ENCODE results near the gene RASSF9.
A peak's percentile ranks its signal among the peaks of the same experiment; 100 is the strongest.

Gene RASSF9

DNA sequence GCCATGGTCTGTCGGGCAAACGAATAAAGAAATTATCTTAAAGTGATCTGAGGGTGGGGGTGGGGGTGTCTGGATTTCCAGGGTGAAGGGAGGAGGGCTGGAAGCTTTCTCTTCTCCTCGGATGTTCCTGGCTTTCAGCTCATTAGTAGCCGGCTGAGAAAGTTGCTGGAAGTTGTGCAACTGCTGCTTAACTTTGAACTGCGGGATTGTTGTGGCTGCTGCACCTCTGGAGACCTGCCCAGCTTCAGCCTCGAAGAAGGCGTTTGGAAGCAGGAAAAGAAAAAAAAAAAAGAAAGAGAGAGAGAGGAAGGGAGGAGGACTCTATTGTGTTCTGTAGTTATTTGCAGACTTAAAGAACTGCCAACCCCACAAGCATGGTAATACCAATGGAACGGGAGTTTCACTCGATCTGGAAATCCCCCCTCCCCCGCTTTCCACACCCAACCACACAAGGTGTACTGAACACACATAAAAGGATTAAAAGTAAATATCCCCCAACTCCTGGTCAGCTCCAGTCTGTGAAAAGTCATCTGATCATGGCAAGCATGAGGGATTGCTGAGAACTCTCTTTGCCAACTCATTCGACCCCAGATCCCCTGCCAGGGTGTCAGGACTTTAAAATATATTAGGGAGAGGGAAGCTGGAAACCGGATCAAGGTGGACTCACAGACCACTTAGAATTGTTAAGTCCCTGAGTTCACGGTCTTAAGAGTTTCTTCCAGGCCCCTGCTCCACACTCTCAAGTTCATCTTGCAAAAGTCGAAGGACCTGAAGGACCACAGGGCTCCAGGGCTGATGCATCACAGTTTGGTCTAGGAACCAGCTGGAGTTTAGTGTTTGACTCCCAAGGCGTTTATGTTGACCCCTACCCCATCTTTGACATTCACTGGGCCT, at the start of gene RASSF9:
RASSF9 (minus strand) TSS at position 213 of the 894 bp plus-strand sequence; CDS start at position 5, 208 bp downstream.
- DNase-seq (ENCODE audit: extremely low spot score): no peak
- ChIA-PET CTCF (interaction anchor here (0.6 kb wide), 1 partner anchor 78 kb away, joined by 3 read pairs; no protein-coding TSS in a partner anchor), POLR2A (no interaction called here)
- no peak for TF ChIP-seq TARDBP (IDR thresholded peaks at IDR 0.05)
- TF ChIP-seq, protein P1, sequence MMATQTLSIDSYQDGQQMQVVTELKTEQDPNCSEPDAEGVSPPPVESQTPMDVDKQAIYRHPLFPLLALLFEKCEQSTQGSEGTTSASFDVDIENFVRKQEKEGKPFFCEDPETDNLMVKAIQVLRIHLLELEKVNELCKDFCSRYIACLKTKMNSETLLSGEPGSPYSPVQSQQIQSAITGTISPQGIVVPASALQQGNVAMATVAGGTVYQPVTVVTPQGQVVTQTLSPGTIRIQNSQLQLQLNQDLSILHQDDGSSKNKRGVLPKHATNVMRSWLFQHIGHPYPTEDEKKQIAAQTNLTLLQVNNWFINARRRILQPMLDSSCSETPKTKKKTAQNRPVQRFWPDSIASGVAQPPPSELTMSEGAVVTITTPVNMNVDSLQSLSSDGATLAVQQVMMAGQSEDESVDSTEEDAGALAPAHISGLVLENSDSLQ (IDR thresholded peaks at IDR 0.05): no peak
- no peak for TF ChIP-seq FOXA1 (IDR thresholded peaks at IDR 0.05)
- TF ChIP-seq HDGF (IDR thresholded peaks at IDR 0.05; ENCODE audit: borderline replicate concordance): no peak
- TF ChIP-seq SUZ12 (IDR thresholded peaks at IDR 0.05): no peak
- no peak for TF ChIP-seq L3MBTL2 (conservative IDR thresholded peaks at IDR 0.05)
- TF ChIP-seq ARNT (IDR thresholded peaks at IDR 0.05): no peak
- no peak for TF ChIP-seq SP1 (IDR thresholded peaks at IDR 0.05)

DNA sequence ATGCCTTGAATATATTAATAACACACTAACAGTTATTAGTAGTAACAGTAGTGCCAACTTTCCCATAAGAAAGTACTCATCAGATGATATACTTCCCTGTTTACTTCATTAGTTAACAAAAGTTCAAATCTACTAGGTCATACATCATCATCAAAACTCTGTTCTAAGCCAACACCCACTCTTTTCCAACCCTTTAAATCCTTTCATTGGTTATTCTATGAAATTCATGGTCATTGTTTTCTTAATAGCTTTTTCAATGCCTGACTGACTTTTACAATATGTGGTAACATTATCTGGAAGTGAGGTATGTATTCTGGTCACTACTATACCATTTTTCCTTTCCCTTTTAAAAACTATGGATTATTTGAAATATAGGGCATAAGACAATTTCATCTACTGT, 47.6 kb upstream of the RASSF9 start:
- CTCF ChIA-PET: no interaction called here
- no peak for DNase-seq (ENCODE audit: extremely low spot score)
- TF ChIP-seq FOXM1 (IDR thresholded peaks at IDR 0.05; ENCODE audit: borderline replicate concordance): no peak
- no peak for TF ChIP-seq SP1 (IDR thresholded peaks at IDR 0.05)
- TF ChIP-seq ELF4 (IDR thresholded peaks at IDR 0.05): no peak
- no peak for TF ChIP-seq SUZ12 (IDR thresholded peaks at IDR 0.05)
- POLR2A ChIA-PET: no interaction called here

DNA sequence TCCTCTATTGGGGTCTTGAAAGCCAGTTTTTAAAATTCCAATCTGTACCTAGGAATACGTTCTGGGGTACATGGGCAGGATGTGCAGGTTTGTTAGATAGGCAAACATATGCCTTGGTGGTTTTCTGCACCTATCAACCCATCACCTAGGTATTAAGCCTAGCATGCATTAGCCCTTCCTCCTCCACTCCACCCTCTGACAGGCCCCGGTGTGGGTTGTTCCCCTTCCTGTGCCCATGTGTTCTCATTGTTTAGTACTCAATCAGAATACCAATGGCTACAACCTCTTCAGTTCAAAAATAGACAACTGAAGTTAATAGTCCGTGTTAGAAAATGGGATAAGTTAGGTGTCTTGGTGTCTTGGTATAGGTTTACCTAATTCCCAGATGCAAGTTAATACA, 41.2 kb upstream of the RASSF9 start:
- no peak for DNase-seq (ENCODE audit: extremely low spot score)
- TF ChIP-seq NFRKB (IDR thresholded peaks at IDR 0.05): no peak
- TF ChIP-seq ZNF384 (IDR thresholded peaks at IDR 0.05): no peak
- TF ChIP-seq FOXK2 (IDR thresholded peaks at IDR 0.05): no peak
- no peak for TF ChIP-seq LEF1 (IDR thresholded peaks at IDR 0.05; ENCODE audit: borderline replicate concordance)
- no peak for TF ChIP-seq ARNT (IDR thresholded peaks at IDR 0.05)
- TF ChIP-seq SUZ12 (IDR thresholded peaks at IDR 0.05): no peak
- POLR2A ChIA-PET: no interaction called here
- CTCF ChIA-PET: no interaction called here

DNA sequence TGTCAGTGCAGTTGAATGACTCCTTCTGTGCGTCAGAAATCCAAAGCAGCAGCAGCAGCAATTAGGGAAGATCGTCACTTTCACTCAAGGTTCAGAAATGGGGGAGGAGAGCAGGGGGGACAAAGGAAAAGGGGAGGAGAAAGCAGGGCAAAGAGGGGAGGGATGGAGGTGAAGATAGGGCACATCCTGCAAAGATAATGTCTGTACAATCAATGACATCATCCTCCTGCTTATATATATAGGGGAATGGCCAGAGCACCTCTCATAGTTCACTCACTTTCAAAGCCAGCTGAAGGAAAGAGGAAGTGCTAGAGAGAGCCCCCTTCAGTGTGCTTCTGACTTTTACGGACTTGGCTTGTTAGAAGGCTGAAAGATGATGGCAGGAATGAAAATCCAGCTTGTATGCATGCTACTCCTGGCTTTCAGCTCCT, 37.8 kb upstream of the RASSF9 start, which contains the start of gene NTS:
NTS (plus strand) TSS at position 265 of the 431 bp plus-strand sequence; CDS start at position 374, 109 bp downstream.
- ChIA-PET CTCF (no interaction called here), POLR2A (no interaction called here)
- TF ChIP-seq FOXA1 (IDR thresholded peaks at IDR 0.05) (no peak), NFRKB (IDR thresholded peaks at IDR 0.05) (no peak), SUZ12 (IDR thresholded peaks at IDR 0.05) (no peak), FOXK2 (IDR thresholded peaks at IDR 0.05) (no peak), FOXM1 (IDR thresholded peaks at IDR 0.05; ENCODE audit: borderline replicate concordance) (no peak)
- no peak for DNase-seq (ENCODE audit: extremely low spot score)

DNA sequence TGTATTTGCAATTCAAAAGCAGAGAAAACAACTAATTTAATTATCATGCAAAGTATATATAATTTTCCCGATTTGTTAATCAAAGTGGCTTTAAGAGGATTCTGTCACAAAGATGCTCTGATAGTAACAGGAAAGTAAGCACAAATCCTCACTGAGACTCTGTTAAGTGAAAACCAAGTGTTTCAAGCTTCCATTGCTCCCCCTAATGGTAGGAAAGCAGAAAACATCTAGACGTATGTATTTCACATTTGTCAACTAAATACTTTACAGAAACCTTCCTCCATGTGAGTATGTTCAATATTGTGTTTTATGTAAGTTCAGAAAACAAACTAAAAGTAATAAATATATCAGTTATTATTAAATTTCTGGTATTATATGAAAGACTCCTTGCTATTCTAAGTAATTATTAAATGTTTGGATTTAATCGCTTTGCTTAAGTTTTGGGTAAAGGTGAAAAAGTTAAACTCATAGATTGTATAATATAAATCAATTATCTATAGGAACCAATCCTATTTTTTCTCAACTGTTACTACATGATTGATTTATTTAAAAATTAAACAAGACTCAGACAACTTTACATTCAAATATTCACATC, 36.4 kb upstream of the RASSF9 start:
- POLR2A ChIA-PET: no interaction called here
- TF ChIP-seq SP1 (IDR thresholded peaks at IDR 0.05) (no peak), L3MBTL2 (conservative IDR thresholded peaks at IDR 0.05) (no peak), HDGF (IDR thresholded peaks at IDR 0.05; ENCODE audit: borderline replicate concordance) (no peak), NFRKB (IDR thresholded peaks at IDR 0.05) (no peak), LEF1 (IDR thresholded peaks at IDR 0.05; ENCODE audit: borderline replicate concordance) (no peak), FOXM1 (IDR thresholded peaks at IDR 0.05; ENCODE audit: borderline replicate concordance) (no peak), SUZ12 (IDR thresholded peaks at IDR 0.05) (no peak), BHLHE40 (IDR thresholded peaks at IDR 0.05; ENCODE audit: borderline replicate concordance) (no peak), TARDBP (IDR thresholded peaks at IDR 0.05) (no peak), ZNF384 (IDR thresholded peaks at IDR 0.05) (no peak), FOXK2 (IDR thresholded peaks at IDR 0.05) (no peak), ARNT (IDR thresholded peaks at IDR 0.05) (no peak), CTBP1 (IDR thresholded peaks at IDR 0.05; ENCODE audit: borderline replicate concordance) (no peak), FOXA1 (IDR thresholded peaks at IDR 0.05) (no peak), ELF4 (IDR thresholded peaks at IDR 0.05) (no peak)
- TF ChIP-seq, protein P1 (IDR thresholded peaks at IDR 0.05): no peak
- CTCF ChIA-PET: interaction anchor here (1.3 kb wide), 1 partner anchor 31 kb away, joined by 4 read pairs; no protein-coding TSS in a partner anchor
- DNase-seq (ENCODE audit: extremely low spot score): peak; percentile 29

DNA sequence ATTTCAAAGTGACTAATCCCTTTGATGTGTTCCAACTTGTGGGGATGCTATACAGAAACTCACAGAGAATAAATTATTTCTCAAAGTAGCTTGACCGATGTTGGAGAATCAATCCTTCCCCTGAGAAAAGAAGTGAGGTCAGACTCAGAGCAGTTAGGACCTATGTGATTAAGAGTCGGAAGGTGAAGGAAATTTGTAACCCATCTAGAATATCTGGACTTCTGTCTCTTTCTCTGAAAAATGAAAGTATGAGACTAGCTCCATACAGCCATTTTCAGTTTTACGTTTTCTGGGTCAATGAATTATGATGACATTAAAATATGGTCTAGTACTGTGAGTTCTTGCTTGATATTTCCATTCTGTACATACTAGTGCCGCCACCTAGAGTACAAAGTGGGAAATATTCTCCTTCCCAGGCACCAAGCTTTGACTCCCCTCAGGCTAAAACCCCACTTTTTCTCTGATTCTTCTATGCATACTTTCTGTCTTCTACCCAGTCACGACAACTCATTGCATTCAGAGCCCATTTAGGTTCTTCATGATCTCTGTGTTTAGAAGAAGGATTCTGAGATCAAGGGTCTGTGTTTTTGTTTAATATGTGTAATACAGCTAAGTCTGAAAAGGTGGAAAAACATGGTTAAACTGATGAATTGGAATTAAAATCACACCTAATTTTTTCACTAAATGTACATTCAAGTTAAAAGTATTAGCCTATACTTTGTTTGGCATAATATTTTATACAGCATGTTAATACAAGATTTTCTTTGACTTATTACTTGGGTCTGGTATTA, 31.0 kb upstream of the RASSF9 start:
- no peak for TF ChIP-seq SP1 (IDR thresholded peaks at IDR 0.05)
- TF ChIP-seq ELF4 (IDR thresholded peaks at IDR 0.05): no peak
- TF ChIP-seq FOXK2 (IDR thresholded peaks at IDR 0.05): no peak
- TF ChIP-seq, protein P1 (IDR thresholded peaks at IDR 0.05): peak; percentile 42
- ChIA-PET CTCF (interaction anchor here (0.6 to 1.9 kb wide), 13 partner anchors 8 to 607 kb away, joined by 3 to 13 read pairs (median 4); no protein-coding TSS in a partner anchor), POLR2A (no interaction called here)
- peak; percentile 48 for DNase-seq (ENCODE audit: extremely low spot score)
